Skeletal muscle satellite cell (primary cell): Measurements from ENCODE around the gene LUC7L.
"Not testable (repeated sequence)": the region's sequence is repeated elsewhere in the genome, so short reads cannot be mapped to it uniquely, and the experiment has no call there.

Experiments used
- H3K27me3 ChIP-seq: 2 replicates; pipeline ENCODE4 v1.7.0; 2013; ENCODE audit warnings: low read length; ENCODE audit not compliant: control insufficient read depth, insufficient read depth
- H3K36me3 ChIP-seq: 2 replicates; pipeline ENCODE4 v1.7.0; 2013; ENCODE audit warnings: mild to moderate bottlenecking, control low read depth, low read length; ENCODE audit not compliant: insufficient read depth
- H3K4me1 ChIP-seq: 2 replicates; pipeline ENCODE4 v1.7.0; 2013; ENCODE audit warnings: low read length; ENCODE audit not compliant: control insufficient read depth, insufficient read depth
- H3K4me2 ChIP-seq: 2 replicates; pipeline ENCODE4 v1.7.0; 2013; ENCODE audit warnings: mild to moderate bottlenecking, low read length
- H3K4me3 ChIP-seq: 2 replicates; pipeline ENCODE4 v1.7.0; 2013; ENCODE audit warnings: low read length
- H3K9ac ChIP-seq: 2 replicates; pipeline ENCODE4 v1.7.0; 2013; ENCODE audit warnings: mild to moderate bottlenecking, low read depth, low read length, moderate library complexity
- H3K9me3 ChIP-seq: replicated peaks from 2 replicates; pipeline ENCODE4 v1.7.0; 2013; ENCODE audit warnings: mild to moderate bottlenecking, control low read depth, low read length

LUC7L gene

GRCh38 chr16:159136-159849 is 70.0 kb downstream of the LUC7L start:
- Histone ChIP-seq H3K9ac (no peak overlapping the region), H3K36me3 (no peaks in the 10 kb centered on the region), H3K4me3 (no peak overlapping the region), H3K27me3 (peaks cover 25% of the 10 kb centered on the region), H3K4me2 (no peak overlapping the region), H3K4me1 (peaks cover 8% of the 10 kb centered on the region), H3K9me3 (no peaks in the 10 kb centered on the region)

- Histone ChIP-seq H3K27me3 (peaks cover 27% of the 10 kb centered on the region), H3K9ac (peak overlapping the region; percentile 31), H3K4me2 (peak overlapping the region; percentile 90), H3K4me3 (peak overlapping the region; percentile 68), H3K9me3 (no peaks in the 10 kb centered on the region), H3K4me1 (peaks cover 9% of the 10 kb centered on the region), H3K36me3 (no peaks in the 10 kb centered on the region)
Measured at GRCh38 chr16:155031-155398, 74.2 kb downstream of the LUC7L start.

- Histone ChIP-seq H3K27me3 (peaks cover 25% of the 10 kb centered on the region), H3K4me2 (peak overlapping the region; percentile 90), H3K9ac (peak overlapping the region; percentile 31), H3K4me1 (peaks cover 11% of the 10 kb centered on the region), H3K9me3 (no peaks in the 10 kb centered on the region), H3K4me3 (peak overlapping the region; percentile 68), H3K36me3 (no peaks in the 10 kb centered on the region)
Measured at GRCh38 chr16:154217-155030, 74.8 kb downstream of the LUC7L start.

- not testable (repeated sequence) for H3K4me3 ChIP-seq, H3K36me3 ChIP-seq, H3K9me3 ChIP-seq, H3K4me2 ChIP-seq, H3K9ac ChIP-seq
- Histone ChIP-seq H3K27me3 (peaks cover 24% of the 10 kb centered on the region), H3K4me1 (peaks cover 18% of the 10 kb centered on the region)
Measured at GRCh38 chr16:153550-154216, 75.6 kb downstream of the LUC7L start.

GRCh38 chr16:153129-153521 is 76.1 kb downstream of the LUC7L start:
- peaks cover 21% of the 10 kb centered on the region for H3K4me1 ChIP-seq
- peaks cover 23% of the 10 kb centered on the region for H3K27me3 ChIP-seq
- not testable (repeated sequence) for H3K36me3 ChIP-seq, H3K9ac ChIP-seq, H3K4me2 ChIP-seq, H3K9me3 ChIP-seq, H3K4me3 ChIP-seq

GRCh38 chr16:152141-153128 is 76.8 kb downstream of the LUC7L start, which contains the start of gene HBZ:
Gene HBZ (plus strand): TSS chr16:152644. CDS start chr16:152910, 266 bp downstream.
- no peak within 1 kb of the TSS for H3K9ac ChIP-seq
- H3K4me2 ChIP-seq = no peak within 1 kb of the TSS
- no peaks in the 10 kb centered on the region for H3K9me3 ChIP-seq
- peaks cover 21% of the 10 kb centered on the region for H3K4me1 ChIP-seq
- H3K36me3 ChIP-seq = no peaks in the 10 kb centered on the region
- no peak within 1 kb of the TSS for H3K4me3 ChIP-seq
- peaks cover 23% of the 10 kb centered on the region for H3K27me3 ChIP-seq

GRCh38 chr16:149024-149660 is 80.1 kb downstream of the LUC7L start:
- Histone ChIP-seq H3K27me3 (peaks cover 11% of the 10 kb centered on the region), H3K4me1 (peaks cover 13% of the 10 kb centered on the region), H3K4me2 (peak overlapping the region; percentile 48), H3K9me3 (no peaks in the 10 kb centered on the region), H3K9ac (no peak overlapping the region), H3K36me3 (no peaks in the 10 kb centered on the region), H3K4me3 (no peak overlapping the region)

- Histone ChIP-seq H3K27me3 (peaks cover 11% of the 10 kb centered on the region), H3K9ac (no peak overlapping the region), H3K4me1 (peaks cover 13% of the 10 kb centered on the region), H3K4me3 (no peak overlapping the region), H3K4me2 (no peak overlapping the region), H3K9me3 (no peaks in the 10 kb centered on the region), H3K36me3 (no peaks in the 10 kb centered on the region)
Measured at GRCh38 chr16:146646-147045, 82.6 kb downstream of the LUC7L start.

GRCh38 chr16:144797-145252 is 84.4 kb downstream of the LUC7L start:
- Histone ChIP-seq H3K9me3 (no peaks in the 10 kb centered on the region), H3K36me3 (no peaks in the 10 kb centered on the region), H3K27me3 (peaks cover 6% of the 10 kb centered on the region), H3K4me1 (peaks cover 13% of the 10 kb centered on the region), H3K9ac (no peak overlapping the region), H3K4me3 (no peak overlapping the region), H3K4me2 (no peak overlapping the region)

GRCh38 chr16:143456-143855 is 85.8 kb downstream of the LUC7L start:
- Histone ChIP-seq H3K4me1 (peaks cover under 1% of the 10 kb centered on the region), H3K9me3 (no peaks in the 10 kb centered on the region), H3K36me3 (no peaks in the 10 kb centered on the region)

More at GRCh38 chr16:143456-143855, 85.8 kb downstream of the LUC7L start:
- peaks cover under 1% of the 10 kb centered on the region for H3K27me3 ChIP-seq
- no peak overlapping the region for H3K4me3 ChIP-seq
- no peak overlapping the region for H3K4me2 ChIP-seq
- no peak overlapping the region for H3K9ac ChIP-seq
